Effector memory CD4-positive, alpha-beta T cell (primary cell): Measurements from ENCODE around the gene RAD51B.
"Not testable (repeated sequence)": the region's sequence is repeated elsewhere in the genome, so short reads cannot be mapped to it uniquely, and the experiment has no call there.

Source experiments
- DNase-seq, 3 donors: peaks; one replicate each; pipeline ENCODE4 v3.0.0-alpha.2; 2020
- H3K27ac ChIP-seq: 2 replicates; pipeline ENCODE4 v1.7.0; 2013; ENCODE audit warnings: mild to moderate bottlenecking, low read length, moderate library complexity; ENCODE audit not compliant: insufficient read depth, poor library complexity, severe bottlenecking
- H3K27me3 ChIP-seq: replicated peaks from 2 replicates; pipeline ENCODE4 v1.7.0; 2013; ENCODE audit warnings: mild to moderate bottlenecking, low read length; ENCODE audit not compliant: insufficient read depth, control insufficient read depth, poor library complexity, severe bottlenecking
- H3K36me3 ChIP-seq: 2 replicates; pipeline ENCODE4 v1.7.0; 2013; ENCODE audit warnings: mild to moderate bottlenecking, low read length, moderate library complexity; ENCODE audit not compliant: control insufficient read depth, insufficient read depth
- H3K4me1 ChIP-seq: 2 replicates; pipeline ENCODE4 v1.7.0; 2013; ENCODE audit warnings: low read length, mild to moderate bottlenecking; ENCODE audit not compliant: control insufficient read depth, insufficient read depth, poor library complexity, severe bottlenecking
- H3K4me3 ChIP-seq: 2 replicates; pipeline ENCODE4 v1.7.0; 2013; ENCODE audit warnings: low read length, low read depth, mild to moderate bottlenecking; ENCODE audit not compliant: insufficient read depth, poor library complexity, severe bottlenecking
- H3K9me3 ChIP-seq: 2 replicates; pipeline ENCODE4 v1.7.0; 2013; ENCODE audit warnings: mild to moderate bottlenecking, low read length, moderate library complexity; ENCODE audit not compliant: control insufficient read depth

The RAD51B gene

GRCh38 chr14:68249661-68250451, 430.3 kb downstream of the RAD51B start:
- Histone ChIP-seq H3K4me1 (peaks cover 7% of the 10 kb centered on the region), H3K4me3 (no peak overlapping the region), H3K9me3 (no peaks in the 10 kb centered on the region), H3K36me3 (no peaks in the 10 kb centered on the region), H3K27ac (no peak overlapping the region), H3K27me3 (no peaks in the 10 kb centered on the region)
- no peak for DNase-seq

GRCh38 chr14:68250927-68251768, 431.6 kb downstream of the RAD51B start:
- H3K27ac ChIP-seq = no peak overlapping the region

GRCh38 chr14:68251769-68252100, 432.2 kb downstream of the RAD51B start:
- Histone ChIP-seq H3K27me3 (no peaks in the 10 kb centered on the region), H3K4me3 (no peak overlapping the region), H3K27ac (no peak overlapping the region), H3K36me3 (no peaks in the 10 kb centered on the region), H3K9me3 (no peaks in the 10 kb centered on the region), H3K4me1 (peaks cover 10% of the 10 kb centered on the region)
- no peak for DNase-seq

More at GRCh38 chr14:68250927-68251768, 431.6 kb downstream of the RAD51B start:
- Histone ChIP-seq H3K9me3 (no peaks in the 10 kb centered on the region), H3K27me3 (no peaks in the 10 kb centered on the region), H3K36me3 (no peaks in the 10 kb centered on the region), H3K4me1 (peaks cover 10% of the 10 kb centered on the region), H3K4me3 (no peak overlapping the region)
- DNase-seq = no peak

- Histone ChIP-seq H3K4me3 (no peak overlapping the region), H3K36me3 (no peaks in the 10 kb centered on the region), H3K27me3 (no peaks in the 10 kb centered on the region), H3K4me1 (peaks cover 10% of the 10 kb centered on the region), H3K9me3 (no peaks in the 10 kb centered on the region), H3K27ac (no peak overlapping the region)
- DNase-seq = no peak
These were observed 433.7 kb downstream of the RAD51B start for GRCh38 chr14:68253160-68253780.

GRCh38 chr14:68253878-68254528, 434.4 kb downstream of the RAD51B start:
- Histone ChIP-seq H3K4me1 (peaks cover 6% of the 10 kb centered on the region), H3K4me3 (no peak overlapping the region), H3K27ac (no peak overlapping the region), H3K36me3 (no peaks in the 10 kb centered on the region), H3K27me3 (no peaks in the 10 kb centered on the region), H3K9me3 (no peaks in the 10 kb centered on the region)
- no peak for DNase-seq

- Histone ChIP-seq H3K4me1 (peaks cover 10% of the 10 kb centered on the region), H3K36me3 (no peaks in the 10 kb centered on the region), H3K4me3 (no peak overlapping the region), H3K9me3 (no peaks in the 10 kb centered on the region), H3K27me3 (no peaks in the 10 kb centered on the region), H3K27ac (no peak overlapping the region)
- DNase-seq = no peak
These were observed 435.3 kb downstream of the RAD51B start for GRCh38 chr14:68254669-68255527.

- H3K27me3 ChIP-seq = no peaks in the 10 kb centered on the region
- H3K36me3 ChIP-seq = no peaks in the 10 kb centered on the region
- DNase-seq = no peak
- no peaks in the 10 kb centered on the region for H3K9me3 ChIP-seq
- H3K4me1 ChIP-seq = peaks cover 14% of the 10 kb centered on the region
- no peak overlapping the region for H3K27ac ChIP-seq
- H3K4me3 ChIP-seq = no peak overlapping the region
These were observed 436.2 kb downstream of the RAD51B start for GRCh38 chr14:68255693-68256178.

- Histone ChIP-seq H3K27me3 (no peaks in the 10 kb centered on the region), H3K36me3 (no peaks in the 10 kb centered on the region), H3K9me3 (no peaks in the 10 kb centered on the region), H3K27ac (no peak overlapping the region), H3K4me3 (no peak overlapping the region), H3K4me1 (peaks cover 30% of the 10 kb centered on the region)
- DNase-seq = no peak
These were observed 438.4 kb downstream of the RAD51B start for GRCh38 chr14:68257969-68258368.

- not testable (repeated sequence) for H3K36me3 ChIP-seq, H3K27me3 ChIP-seq, H3K27ac ChIP-seq, H3K4me3 ChIP-seq, DNase-seq, H3K9me3 ChIP-seq
- H3K4me1 ChIP-seq = peaks cover 32% of the 10 kb centered on the region
These were observed 439.4 kb downstream of the RAD51B start for GRCh38 chr14:68258995-68259394.
